HG03103 (cell line): ENCODE results near the gene UNC5CL.
A peak's percentile ranks its signal among the peaks of the same experiment; 100 is the strongest.

Experiments
- ATAC-seq: cut with Tn5 transposase; IDR thresholded peaks from one replicate; pipeline ENCODE4 v1.9.1; 2021; ENCODE audit warnings: low read depth; ENCODE audit not compliant: unreplicated experiment

UNC5CL gene, protein sequence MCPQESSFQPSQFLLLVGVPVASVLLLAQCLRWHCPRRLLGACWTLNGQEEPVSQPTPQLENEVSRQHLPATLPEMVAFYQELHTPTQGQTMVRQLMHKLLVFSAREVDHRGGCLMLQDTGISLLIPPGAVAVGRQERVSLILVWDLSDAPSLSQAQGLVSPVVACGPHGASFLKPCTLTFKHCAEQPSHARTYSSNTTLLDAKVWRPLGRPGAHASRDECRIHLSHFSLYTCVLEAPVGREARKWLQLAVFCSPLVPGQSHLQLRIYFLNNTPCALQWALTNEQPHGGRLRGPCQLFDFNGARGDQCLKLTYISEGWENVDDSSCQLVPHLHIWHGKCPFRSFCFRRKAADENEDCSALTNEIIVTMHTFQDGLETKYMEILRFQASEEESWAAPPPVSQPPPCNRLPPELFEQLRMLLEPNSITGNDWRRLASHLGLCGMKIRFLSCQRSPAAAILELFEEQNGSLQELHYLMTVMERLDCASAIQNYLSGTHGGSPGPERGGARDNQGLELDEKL

DNA sequence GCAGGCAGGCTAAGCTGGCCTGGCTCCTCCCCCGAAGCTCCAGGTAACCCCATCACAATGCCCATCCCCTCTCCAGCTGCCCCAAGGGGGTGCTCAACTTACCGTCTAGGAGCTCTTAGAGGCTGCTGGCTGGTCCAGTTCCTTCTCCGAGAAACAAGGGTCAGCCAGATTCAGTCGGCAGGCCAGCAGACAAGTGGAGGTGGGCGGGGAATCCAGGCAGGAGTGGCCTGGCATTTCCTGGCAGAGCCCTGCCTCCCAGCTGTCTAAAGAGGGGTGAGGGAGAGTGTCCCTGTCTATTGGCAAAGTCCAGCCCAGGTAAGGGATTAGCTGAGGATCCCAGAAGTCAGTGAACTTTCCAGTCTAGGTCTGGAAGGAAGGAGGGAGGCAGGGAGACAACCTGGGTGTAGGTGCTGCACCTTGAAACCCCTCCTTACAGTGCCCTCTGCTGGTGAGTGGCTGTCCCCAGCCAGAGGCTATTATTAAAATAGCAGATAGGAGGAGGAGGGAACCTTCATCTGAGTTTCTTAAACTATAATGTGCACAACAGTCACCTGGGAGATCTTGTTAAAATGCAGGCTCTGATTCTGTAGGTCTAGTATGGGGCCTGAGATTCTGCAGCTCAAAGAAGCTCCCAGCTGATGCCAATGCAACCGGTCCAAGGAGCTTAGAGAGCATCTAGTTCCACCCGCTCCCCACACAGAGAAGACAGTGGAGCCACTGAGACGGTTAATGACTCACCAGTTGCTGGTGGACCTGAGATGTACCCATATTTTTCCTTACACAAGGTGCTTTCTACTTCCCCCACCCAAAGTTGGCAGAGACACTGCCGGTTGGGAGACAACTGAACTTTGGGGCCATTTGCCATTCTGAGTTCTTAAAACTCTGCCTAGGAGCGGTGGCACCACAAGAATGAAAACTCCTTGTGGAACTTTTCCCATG, at the start of gene UNC5CL:
Gene UNC5CL, minus strand, starts transcription at position 162 of the 939 bp plus-strand sequence. CDS start 4,147 bp downstream, outside the sequence.
- ATAC-seq, result no peak

DNA sequence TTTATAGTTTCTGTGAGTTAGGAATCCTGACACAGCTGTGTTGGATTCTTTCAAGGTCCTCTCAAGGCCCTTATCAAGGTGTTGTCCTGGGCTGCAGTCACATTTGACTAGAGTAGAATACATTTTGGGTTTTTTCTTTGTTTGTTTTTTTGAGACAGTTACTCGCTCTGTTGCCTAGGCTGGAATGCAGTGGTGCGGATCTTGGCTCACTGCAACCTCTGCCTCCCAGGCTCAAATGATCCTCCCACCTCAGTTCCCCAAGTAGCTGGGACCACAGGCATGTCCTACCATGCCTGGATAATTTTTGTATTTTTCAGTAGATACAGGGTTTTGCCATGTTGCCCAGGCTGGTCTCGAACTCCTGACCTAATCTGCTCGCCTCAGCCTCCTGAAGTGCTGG, 49.4 kb upstream of the UNC5CL start:
- ATAC-seq, result no peak

DNA sequence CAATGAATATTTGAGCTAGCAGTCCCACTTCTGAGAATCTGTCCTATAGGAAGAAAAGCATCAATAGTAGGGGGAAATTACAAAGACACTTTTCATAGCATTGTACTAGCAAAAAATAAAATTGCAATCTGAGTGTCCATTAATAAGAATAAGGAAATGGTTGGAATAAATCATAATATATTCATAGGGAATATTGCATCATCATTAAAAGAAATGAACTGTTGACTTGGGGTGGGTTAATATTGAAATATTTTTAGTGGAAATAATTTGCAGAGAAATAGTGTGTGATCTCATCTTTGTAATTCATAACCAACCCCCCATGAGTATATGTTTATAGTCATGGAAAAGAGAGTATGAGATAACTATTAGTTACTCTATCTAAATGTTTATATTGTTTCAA, 46.2 kb upstream of the UNC5CL start:
- ATAC-seq, result no peak

DNA sequence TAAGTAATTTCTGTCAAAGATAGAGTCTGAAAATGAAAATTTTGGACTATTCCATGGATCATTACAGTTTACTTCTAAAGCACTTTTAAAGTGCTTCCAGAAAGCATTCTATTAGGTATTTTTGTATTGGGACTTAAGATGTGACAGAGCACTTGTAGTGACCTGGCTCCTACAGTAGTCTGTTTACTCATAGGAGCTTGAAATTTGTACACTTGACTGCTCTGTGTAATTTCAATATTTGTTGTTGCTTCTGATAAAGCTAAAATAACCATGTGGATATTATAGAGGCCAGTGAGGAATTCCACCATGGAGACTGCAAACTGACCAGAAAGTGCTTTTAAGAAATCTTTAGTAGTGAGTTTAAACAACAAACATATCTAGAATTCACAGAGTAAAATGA, 44.1 kb upstream of the UNC5CL start:
- ATAC-seq, result no peak

DNA sequence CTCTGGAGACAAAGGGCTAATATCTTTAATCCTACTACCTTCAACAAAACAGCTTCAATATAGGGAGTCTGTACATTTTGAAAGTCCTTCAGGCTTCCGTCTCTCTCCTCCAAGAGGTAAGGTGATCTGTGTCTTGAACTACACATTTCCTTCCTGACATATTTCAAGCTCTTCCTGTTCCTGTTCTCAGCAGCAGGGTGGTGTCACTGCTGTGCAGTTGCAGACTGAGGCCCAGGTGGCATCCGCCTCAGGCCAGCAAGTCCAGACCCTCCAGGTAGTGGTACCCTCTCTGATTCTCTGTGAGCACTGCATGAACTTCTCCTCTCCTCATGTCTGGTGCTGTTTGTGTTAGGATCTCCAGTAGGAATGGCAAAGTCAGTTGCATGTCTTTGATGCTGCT, 41.6 kb upstream of the UNC5CL start:
- ATAC-seq, result no peak

DNA sequence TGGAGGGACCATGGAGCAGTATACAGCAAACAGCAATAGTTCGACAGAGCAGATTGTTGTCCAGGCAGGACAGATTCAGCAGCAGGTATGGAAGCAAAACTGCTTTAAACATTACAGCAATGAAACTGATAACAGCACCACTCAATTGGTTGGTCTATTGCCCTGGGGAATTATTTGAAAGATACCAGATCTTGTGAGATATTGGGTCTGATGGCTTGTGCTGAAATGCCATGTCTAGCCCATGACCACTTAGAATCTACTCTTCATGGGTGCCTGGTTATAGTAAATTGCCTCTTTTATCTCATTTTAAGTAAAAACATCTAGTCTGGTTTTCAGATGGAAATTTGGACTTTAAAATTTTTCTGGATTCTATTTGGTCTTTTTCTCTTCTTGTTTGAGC, 40.1 kb upstream of the UNC5CL start:
- no peak for ATAC-seq

DNA sequence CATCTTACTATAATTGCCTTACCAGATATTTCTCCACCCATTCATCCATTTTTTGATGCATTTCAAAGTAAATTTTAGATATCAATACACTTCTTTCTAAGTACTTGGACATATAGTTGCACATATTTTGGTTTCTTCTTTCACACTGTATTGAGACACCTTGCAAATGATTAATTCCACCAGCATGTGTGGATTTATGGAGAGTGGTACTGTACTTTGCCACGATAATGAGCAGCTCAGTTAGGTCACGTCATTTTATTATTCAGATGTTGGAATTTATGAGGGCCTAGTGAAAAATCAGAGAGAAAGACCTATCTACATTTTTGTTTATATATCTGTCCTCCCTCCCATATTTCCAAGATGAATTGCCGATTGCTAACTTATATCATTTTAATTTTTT, 39.1 kb upstream of the UNC5CL start:
- ATAC-seq, result no peak

DNA sequence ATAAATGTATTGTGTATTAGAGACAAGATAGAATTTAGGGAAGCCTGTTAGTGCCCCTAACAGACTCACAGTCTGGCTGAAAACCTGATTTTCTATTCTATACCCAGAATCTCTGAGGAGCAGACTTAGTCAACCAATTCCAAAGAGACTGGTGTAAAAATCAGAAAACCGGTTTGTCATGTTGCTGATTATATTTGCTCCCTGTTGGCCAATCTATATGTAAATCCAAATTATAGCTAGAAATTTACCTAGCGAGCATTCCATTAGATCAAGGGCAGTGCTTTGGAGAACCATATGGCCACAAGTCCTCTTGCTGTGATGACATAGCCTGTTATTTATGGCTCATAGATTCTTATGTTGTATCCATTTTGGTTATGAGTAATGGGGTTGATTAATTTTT, 38.5 kb upstream of the UNC5CL start:
- no peak for ATAC-seq

DNA sequence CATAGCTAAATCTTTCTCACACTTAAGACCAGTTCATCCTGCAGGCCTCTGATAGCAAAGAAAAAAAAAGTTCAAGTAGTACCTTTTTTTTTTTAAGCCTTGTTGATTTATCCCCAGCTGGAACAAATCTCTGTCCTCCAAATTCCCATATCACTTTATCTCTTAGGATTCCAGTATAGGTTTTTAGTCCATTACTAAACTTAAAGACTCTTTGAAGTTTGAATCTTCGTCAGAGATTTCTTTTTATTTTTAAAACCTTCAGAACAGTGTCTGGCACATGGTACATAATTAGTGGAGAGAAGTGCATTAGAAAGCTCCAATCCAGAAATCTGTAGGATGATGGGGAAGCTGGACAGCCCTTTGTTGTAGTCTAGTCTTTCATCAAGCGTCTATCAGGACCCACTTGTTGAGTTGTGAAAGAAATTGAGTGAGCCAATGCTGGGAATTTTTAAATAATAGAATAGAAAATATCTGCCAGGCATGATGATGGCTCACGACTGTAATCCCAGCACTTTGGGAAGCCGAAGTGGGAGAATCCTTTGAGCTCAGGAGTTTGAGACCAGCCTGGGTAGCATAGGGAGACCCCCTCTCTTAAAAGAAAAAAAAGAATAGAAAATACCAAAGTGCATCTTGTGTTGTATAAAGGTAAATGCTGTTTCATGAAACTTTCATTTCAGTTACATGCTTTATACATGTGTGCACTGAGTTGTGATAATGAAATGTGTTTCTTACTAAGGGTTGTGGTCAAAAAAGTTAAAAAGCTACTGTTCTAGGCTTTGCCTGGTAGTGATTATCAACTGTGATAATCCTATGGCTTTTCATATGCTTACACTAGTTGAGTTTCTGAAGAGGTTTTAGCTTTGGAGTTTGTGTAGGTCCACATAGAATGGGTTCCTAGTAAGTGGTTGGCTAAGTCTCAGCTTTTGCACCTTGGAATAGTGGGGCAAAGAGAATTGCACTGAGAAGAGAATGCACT, 36.9 kb upstream of the UNC5CL start:
- ATAC-seq, result no peak

DNA sequence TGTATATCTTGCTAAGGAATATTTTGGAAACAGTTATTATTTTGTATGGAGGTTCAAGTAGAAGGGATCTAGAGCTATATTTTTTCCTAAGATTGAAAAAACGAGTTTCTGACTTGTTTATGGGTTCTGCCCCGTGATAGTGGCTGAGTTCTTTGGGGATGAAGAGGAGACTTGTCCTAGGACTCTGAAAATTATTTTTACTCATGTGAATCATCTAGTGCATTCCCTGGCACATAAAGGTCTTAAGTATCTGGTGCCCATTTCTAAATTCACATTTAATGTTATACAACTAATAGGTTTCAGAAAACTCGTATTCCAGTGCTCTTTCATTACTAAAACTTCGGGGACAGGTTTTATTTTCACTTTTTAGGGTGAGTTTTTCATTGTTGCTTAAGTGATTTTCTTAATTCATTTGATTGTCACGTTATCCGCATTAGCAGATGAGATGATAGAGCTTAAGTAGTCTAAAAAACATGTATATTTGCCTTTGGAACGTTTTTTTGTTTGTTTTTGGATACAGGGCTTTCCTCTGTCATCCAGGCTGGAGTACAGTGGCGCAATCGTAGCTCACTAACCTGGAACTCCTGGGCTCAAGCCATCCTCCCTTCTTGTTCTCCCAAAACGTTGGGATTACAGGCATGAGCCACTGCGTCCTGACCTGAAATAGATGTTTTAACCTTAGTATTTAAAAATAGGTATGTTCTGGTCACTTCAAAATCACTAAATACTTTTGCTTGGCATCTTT, 35.8 kb upstream of the UNC5CL start:
- no peak for ATAC-seq

DNA sequence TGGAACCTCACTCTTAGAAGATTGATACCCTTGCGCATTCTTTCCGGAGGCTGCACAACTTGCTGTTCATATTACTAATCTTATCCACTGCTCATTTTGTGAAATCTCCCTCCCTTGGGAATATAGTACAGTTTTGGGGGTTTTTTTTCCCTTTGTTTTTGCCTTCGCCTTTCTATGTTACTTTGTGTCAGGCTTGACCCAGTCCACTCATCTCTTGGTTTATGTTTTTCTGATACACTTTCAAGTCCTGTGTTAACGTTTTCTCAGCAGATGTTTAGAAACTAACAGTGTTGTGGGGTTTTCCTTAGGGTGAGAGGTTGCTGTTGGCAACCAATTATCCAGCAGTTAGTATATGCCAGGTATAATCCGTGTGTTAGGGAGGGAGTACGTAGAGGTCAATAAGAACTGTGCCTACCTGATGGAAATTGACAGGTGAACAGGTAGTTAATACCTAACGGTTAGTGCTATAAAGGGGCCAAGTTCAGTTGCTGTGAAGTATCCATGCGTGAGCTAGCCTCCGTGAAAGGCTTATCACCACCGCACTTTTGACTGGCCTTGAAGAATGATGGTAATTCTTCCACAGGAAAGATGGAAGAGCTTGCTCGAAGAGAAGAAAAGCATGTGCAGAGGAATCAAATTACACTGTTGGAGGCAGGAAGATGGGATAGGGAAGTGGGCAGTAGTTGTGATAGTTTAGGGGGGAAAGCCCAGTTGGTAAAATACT, 35.1 kb upstream of the UNC5CL start:
- ATAC-seq, result no peak

DNA sequence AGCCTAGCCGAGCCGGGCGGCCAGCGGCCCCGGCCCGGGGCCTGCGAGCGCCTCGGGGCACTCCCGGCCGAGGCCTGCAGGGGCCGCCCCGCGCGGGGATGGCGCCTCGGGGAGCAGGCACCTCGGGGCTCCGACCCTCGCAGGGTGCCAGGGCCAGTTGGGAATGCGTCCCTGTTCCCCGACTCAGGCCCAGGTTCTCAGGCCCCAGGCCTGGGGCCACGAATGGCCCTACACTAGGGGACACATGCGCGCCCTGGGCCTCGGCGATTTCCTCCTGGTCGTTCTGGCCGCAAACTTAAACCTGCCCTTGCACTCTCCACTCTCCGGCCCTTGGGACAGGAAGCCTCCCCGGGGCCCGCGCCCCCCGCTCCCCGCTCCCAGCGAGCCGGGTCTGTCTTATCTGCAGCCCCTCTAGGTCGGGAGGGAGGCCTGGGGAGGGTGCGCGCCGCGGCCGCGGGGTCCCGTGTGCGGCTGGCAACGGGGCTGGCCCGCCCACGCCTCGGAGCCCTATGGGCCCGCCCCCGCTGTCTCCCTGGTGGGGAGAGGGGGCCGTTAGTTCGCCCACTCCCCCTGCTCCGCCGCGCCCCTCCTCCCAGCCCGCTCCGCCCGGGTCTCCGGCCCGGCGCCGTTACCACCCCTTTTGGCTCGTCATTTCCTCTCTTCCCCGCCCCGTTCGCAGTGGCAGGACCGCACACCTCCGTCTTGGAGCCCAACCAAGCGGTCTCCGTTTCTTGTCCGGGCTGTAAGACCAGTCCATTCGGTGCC, 34.4 kb upstream of the UNC5CL start:
- ATAC-seq, result peak; percentile 28

DNA sequence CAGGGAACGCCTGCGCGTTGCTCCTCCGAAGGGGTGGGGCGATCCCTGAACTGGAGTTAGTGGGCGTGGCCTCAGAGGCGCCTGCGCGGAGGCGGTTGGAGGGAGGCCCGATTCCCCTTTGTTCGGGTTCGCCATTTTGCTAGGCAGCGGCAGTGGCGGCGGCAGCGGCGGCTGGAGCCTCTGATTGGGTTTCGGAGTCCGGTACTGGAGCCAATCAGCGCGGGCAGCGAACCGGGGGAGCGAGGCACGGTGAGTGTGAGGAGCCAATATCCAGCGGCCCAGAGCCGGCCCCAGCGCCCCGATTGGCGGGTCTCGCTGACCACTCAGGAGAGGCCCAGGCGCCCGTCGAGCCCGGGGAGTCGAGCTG, 33.8 kb upstream of the UNC5CL start, which contains the start of gene NFYA:
Gene NFYA, plus strand, starts transcription at position 139 of the 367 bp plus-strand sequence. CDS start 6,116 bp downstream, outside the sequence.
- ATAC-seq, result peak; percentile 54

DNA sequence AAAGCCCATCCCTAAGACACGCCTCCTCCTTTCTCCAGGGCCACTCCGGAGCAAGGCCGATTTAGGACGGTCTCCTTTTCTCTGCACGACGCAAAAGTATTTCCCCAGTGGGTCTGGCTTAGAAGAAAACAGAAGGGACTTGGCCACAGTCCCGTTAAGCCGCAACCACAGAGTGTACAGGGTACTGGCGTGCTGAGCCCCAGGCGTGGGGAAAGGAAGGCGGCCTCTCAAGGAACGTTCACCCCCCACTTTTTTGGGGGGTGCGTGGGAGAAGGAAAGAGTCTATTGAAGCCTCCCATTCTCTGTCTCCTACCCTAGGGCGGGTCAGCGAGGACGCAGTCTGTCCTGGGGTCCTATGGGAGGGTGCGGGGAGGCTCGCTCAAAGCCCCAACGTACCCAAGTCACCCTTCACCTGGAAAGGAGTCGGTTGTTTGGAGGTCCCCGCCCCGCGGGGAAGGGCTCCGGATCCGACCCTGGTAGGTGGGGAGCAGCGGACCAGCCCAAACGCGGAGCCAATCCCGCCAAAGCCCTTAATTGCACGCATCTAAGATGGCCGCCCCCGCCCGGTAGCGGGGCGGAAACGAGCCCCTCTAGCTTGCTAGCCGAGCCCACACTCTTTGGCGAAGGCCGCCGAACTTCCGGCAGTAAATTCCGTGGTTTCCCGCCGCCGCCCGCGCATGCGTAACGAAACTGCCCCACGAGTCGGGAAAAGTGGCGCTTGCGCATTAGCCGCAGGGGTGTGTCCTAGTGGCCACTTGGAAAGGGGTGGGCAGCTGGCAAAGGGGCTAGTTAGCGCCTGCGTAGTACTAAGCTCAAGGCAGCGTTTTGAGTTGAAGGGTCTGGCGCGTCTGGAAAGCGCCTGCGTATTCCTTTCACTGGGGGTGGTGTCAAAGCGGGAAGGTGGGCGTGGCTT, 33.2 kb upstream of the UNC5CL start, which contains the start of gene OARD1:
Gene OARD1, minus strand, starts transcription at position 434 of the 913 bp plus-strand sequence. CDS start 722 bp downstream, outside the sequence.
- ATAC-seq, result peak; percentile 52

DNA sequence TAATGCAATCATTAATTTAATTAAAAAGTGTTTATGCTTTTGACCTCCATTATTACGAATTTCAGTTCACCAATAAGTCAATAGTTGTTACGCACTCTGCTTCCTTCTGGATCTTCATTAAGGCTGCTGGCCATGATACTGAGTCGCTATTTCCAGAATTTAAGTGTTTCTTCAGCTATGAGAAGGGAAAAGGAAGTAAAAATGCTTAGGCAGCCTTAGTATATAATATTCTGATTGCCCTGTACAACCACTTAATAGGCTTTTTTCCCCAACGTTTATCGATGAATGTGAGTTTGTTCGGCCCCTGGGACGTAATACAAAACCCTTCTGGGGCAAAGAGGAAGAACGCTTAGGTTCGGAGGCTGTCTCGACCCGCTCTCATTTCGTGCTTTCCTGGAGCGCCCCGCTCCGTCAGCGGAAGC, 32.5 kb upstream of the UNC5CL start:
- ATAC-seq, result no peak

DNA sequence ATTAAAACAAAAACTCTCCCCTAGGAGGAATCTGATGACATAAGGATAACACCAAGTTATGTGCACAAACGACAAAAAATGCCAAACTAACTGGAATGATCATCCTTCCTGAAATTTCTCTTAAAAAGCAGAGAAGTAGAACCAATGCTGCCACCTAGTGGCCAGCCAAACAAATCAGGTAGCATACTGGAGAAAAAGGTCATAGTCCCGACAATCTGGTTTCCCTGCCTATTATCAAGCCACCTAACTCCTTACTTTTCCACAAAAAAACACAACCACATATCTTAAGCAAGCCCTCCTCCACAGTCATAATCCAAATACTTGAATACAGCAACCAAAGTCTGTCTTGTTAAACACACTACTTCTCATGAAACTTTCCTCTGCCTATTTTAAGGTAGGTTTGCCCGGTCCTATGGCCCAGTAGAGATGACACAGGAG, 27.9 kb upstream of the UNC5CL start:
- no peak for ATAC-seq

DNA sequence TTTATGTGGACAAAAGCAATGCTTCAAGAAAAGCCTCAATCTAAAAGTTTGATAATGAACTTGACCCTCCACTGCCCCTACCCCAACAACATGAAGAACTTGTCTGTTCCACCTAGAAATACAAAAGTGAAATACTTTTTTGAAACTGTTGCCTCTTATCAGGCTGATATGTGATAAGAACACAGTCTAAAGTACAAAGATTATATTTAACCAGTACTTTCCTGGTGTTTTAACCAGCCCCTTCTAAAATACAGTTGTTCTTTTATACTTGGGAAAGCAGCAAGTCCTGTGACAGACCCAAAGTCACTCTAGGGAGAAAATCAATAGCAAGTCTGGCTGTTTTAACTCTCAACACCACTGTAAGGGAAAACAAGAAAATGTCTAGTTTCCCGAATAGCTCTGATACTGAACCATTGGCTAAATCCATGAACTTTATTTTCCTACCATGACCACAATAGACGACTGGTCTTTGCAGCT, 26.6 kb upstream of the UNC5CL start:
- no peak for ATAC-seq
